Transverse colon (tissue), 4 donors: ENCODE measurements around the gene LDLRAP1. TPM values are rescaled to one million over a fixed set of nuclear protein-coding genes. Genes with fewer than 3 reads are reported as not detected.

Experiments
- DNase-seq: peaks from one replicate; pipeline ENCODE4 v3.0.0-alpha.2; 2019
- H3K27ac ChIP-seq, 4 donors: fragments of 200-600 bp; sonication (generic); 2 replicates each; pipeline ENCODE4 v1.5.1; 2016 to 2018; ENCODE audit warnings: inconsistent platforms in 4 of 4
- H3K27me3 ChIP-seq: fragments of 200-600 bp; sonication (generic); 2 replicates; pipeline ENCODE4 v1.5.1; 2017; ENCODE audit warnings: inconsistent platforms
- H3K36me3 ChIP-seq, 4 donors: fragments of 200-600 bp; sonication (generic); 2 replicates each; pipeline ENCODE4 v1.5.1; 2017 to 2019; ENCODE audit warnings: inconsistent platforms in 4 of 4
- H3K4me1 ChIP-seq, 4 donors: fragments of 200-600 bp; sonication (generic); 2 replicates each; pipeline ENCODE4 v1.5.1; 2017 to 2020; ENCODE audit warnings: inconsistent platforms in 4 of 4
- H3K4me3 ChIP-seq, 4 donors: fragments of 200-600 bp; sonication (generic); 1 replicate in 1 of 4; 2 replicates in 3 of 4; pipeline versions ENCODE4 v1.5.1 to v1.6.1; 2017 to 2019; ENCODE audit warnings: inconsistent platforms in 4 of 4
- H3K9me3 ChIP-seq, 2 donors: fragments of 200-600 bp; sonication (generic); 2 replicates each; pipeline ENCODE4 v1.5.1; 2017 to 2019; ENCODE audit warnings: inconsistent platforms in 2 of 2
- CTCF ChIP-seq, 5 experiments: fragments of 200-600 bp in 3 of 5; fragments of 450-650 bp in 2 of 5; sonication (generic) in 3 of 5; IDR thresholded peaks; 1 replicate in 2 of 5; 2 replicates in 3 of 5; pipeline ENCODE4 v1.5.1; 2016 to 2017; ENCODE audit warnings: antibody characterized with exemption in 5 of 5, inconsistent platforms in 3 of 5, mild to moderate bottlenecking in 2 of 5, moderate library complexity in 1 of 5
- EP300 ChIP-seq: sonication (generic); formaldehyde crosslinking; IDR thresholded peaks from one replicate; pipeline ENCODE4 v1.6.1; 2017; ENCODE audit warnings: antibody characterized with exemption, low read depth
- POLR2A ChIP-seq: fragments of 450-650 bp; IDR thresholded peaks from one replicate; pipeline ENCODE4 v1.6.1; 2016; ENCODE audit warnings: antibody characterized with exemption, mild to moderate bottlenecking, moderate library complexity
- POLR2AphosphoS5 ChIP-seq, 3 donors: sonication (generic); formaldehyde crosslinking; IDR thresholded peaks; one replicate each; pipeline ENCODE4 v1.6.1; 2016; ENCODE audit warnings: antibody characterized with exemption in 3 of 3
- WGBS, 2 donors: methylation state at CpG; one replicate each; pipeline ENCODE4 v1.1.5; 2018; ENCODE audit warnings: low coverage in 1 of 2; 5-methylcytosine and 5-hydroxymethylcytosine counted together
- in situ Hi-C, 4 donors: fragments of 200-750 bp; cut with MboI; loops; one replicate each; pipeline versions ENCODE4 v1.15.0 to v1.15.1; 2017; ENCODE audit warnings: low sequenced_read_pairs in 3 of 4, low pct_ligation_motif_present in 1 of 4, low pct_unique_long_range_greater_than_20kb in 1 of 4
- intact Hi-C: fragments of 100-400 bp; cut with DNase I; formaldehyde crosslinking; loops from one replicate; pipeline ENCODE4 v1.15.1; 2023; ENCODE audit warnings: low total_unique reads
- total RNA-seq, 4 donors: library from RNA; depleted of rRNA; stranded (reverse); fragments of >200 nt; gene quantifications; one replicate each; pipeline ENCODE4 v1.1.0, GENCODE V29; 2016

The LDLRAP1 gene
- total RNA-seq, 4 donors from 2014 or later: 24.9 to 75.6 (median 37.8) TPM

GRCh38 chr1:25556132-25556670, 12.8 kb downstream of the LDLRAP1 start:
- intact Hi-C loops: no loop called here
- H3K36me3 ChIP-seq: peaks cover 0 to 4% (median 0%) of the 10 kb centered on the region in 4 donors
- H3K27ac ChIP-seq: peak overlapping the region; percentile 35 to 65 (median 48)
- no peak for TF ChIP-seq POLR2AphosphoS5 (IDR thresholded peaks at IDR 0.05)
- TF ChIP-seq POLR2A: no peak
- TF ChIP-seq EP300: no peak
- TF ChIP-seq CTCF (IDR thresholded peaks at IDR 0.05): no peak
- no peaks in the 10 kb centered on the region for H3K27me3 ChIP-seq
- no peak overlapping the region for H3K4me3 ChIP-seq
- WGBS, 2 donors: 97 to 100% methylated on average over 1 to 11 of the region's 11 CpGs
- DNase-seq: no peak
- peaks cover 13 to 33% (median 18%) of the 10 kb centered on the region in 4 donors for H3K4me1 ChIP-seq
- in situ Hi-C loops: no loop called here
- H3K9me3 ChIP-seq: no peaks in the 10 kb centered on the region

GRCh38 chr1:25556791-25557476, 13.5 kb downstream of the LDLRAP1 start:
- Histone ChIP-seq H3K36me3 (peaks cover 0 to 4% (median 0%) of the 10 kb centered on the region in 4 donors), H3K4me3 (no peak overlapping the region), H3K4me1 (peaks cover 18 to 37% (median 24%) of the 10 kb centered on the region in 4 donors), H3K27ac (peak overlapping the region; percentile 7 to 65 (median 48)), H3K27me3 (no peaks in the 10 kb centered on the region), H3K9me3 (no peaks in the 10 kb centered on the region)
- in situ Hi-C loops: no loop called here
- TF ChIP-seq EP300 (no peak), POLR2AphosphoS5 (IDR thresholded peaks at IDR 0.05) (peak in 1 of 3 donors; percentile 24)
- intact Hi-C loops: no loop called here
- 59 to 100% methylated on average over 1 to 10 of the region's 10 CpGs for WGBS, 2 donors
- peak; percentile 57 for DNase-seq

- no peak for DNase-seq
- Histone ChIP-seq H3K36me3 (peaks cover 0 to 4% (median 0%) of the 10 kb centered on the region in 4 donors), H3K27me3 (no peaks in the 10 kb centered on the region), H3K27ac (peak overlapping the region in 1 of 4 donors; percentile 7), H3K9me3 (no peaks in the 10 kb centered on the region), H3K4me1 (peaks cover 22 to 39% (median 30%) of the 10 kb centered on the region in 4 donors), H3K4me3 (no peak overlapping the region)
- TF ChIP-seq CTCF (IDR thresholded peaks at IDR 0.05): no peak
- TF ChIP-seq POLR2A: no peak
- no peak for TF ChIP-seq POLR2AphosphoS5 (IDR thresholded peaks at IDR 0.05)
- no peak for TF ChIP-seq EP300
- intact Hi-C loops (no loop called here), in situ Hi-C loops (no loop called here)
- WGBS, 2 donors: 87 to 91% methylated on average over 3 to 7 of the region's 7 CpGs
These were observed 14.1 kb downstream of the LDLRAP1 start for GRCh38 chr1:25557543-25557942.

- WGBS, 2 donors: 70% methylated on average over 5 of the region's 6 CpGs; no CpG with 5 or more reads in 1 of the 2 donors
- Histone ChIP-seq H3K27ac (no peak overlapping the region), H3K4me3 (no peak overlapping the region), H3K27me3 (no peaks in the 10 kb centered on the region), H3K4me1 (peaks cover 22 to 45% (median 38%) of the 10 kb centered on the region in 4 donors), H3K9me3 (no peaks in the 10 kb centered on the region), H3K36me3 (peaks cover 0 to 11% (median 0%) of the 10 kb centered on the region in 4 donors)
- DNase-seq: no peak
- in situ Hi-C loops: no loop called here
- intact Hi-C loops: no loop called here
- TF ChIP-seq POLR2AphosphoS5 (IDR thresholded peaks at IDR 0.05): no peak
- no peak for TF ChIP-seq CTCF (IDR thresholded peaks at IDR 0.05)
- TF ChIP-seq EP300: no peak
- TF ChIP-seq POLR2A: no peak
These were observed 15.6 kb downstream of the LDLRAP1 start for GRCh38 chr1:25559031-25559430.
